ENCODE data around the gene CDH13. TPM values are rescaled to one million over a fixed set of nuclear protein-coding genes. Genes with fewer than 3 reads are reported as not detected.

CDH13 gene
- total RNA-seq, 1 experiment from 2014 or later, result 2.1 TPM

- POLR2A ChIA-PET (ENCODE audit: low non-redundant PET), result no interaction called here
- CTCF ChIA-PET, result no interaction called here
Measured at GRCh38 chr16:83818276-83818675, 1191.5 kb downstream of the CDH13 start.

GRCh38 chr16:83819361-83819760 lies 1192.6 kb downstream of the CDH13 start:
- CTCF ChIA-PET, result no interaction called here
- no peak overlapping the region for H3K4me3 ChIP-seq (ENCODE audit: low read depth, low read length, poor library complexity, severe bottlenecking)
- TF ChIP-seq EZH2 (IDR thresholded peaks at IDR 0.05; ENCODE audit: borderline replicate concordance, low read depth, low read length, poor library complexity, severe bottlenecking) (no peak), CTCF (conservative IDR thresholded peaks at IDR 0.05; ENCODE audit: low read depth, low read length) (no peak)
- POLR2A ChIA-PET (ENCODE audit: low non-redundant PET), result no interaction called here
- no peak overlapping the region for H3K27ac ChIP-seq (ENCODE audit: low read depth, low read length, poor library complexity, severe bottlenecking)
- peaks cover 4% of the 10 kb centered on the region for H3K27me3 ChIP-seq (replicated peaks; ENCODE audit: insufficient read depth, low read depth, low read length, poor library complexity)
- no peaks in the 10 kb centered on the region for H3K36me3 ChIP-seq (ENCODE audit: insufficient read depth, low read length, poor library complexity, severe bottlenecking)
- no peaks in the 10 kb centered on the region for H3K9me3 ChIP-seq (ENCODE audit: low read depth, low read length, poor library complexity, severe bottlenecking)
- intact Hi-C loops (cut with micrococcal nuclease; ENCODE audit: unreplicated experiment), result no loop called here
- peaks cover under 1% of the 10 kb centered on the region for H3K4me1 ChIP-seq (ENCODE audit: insufficient read depth, low read length, poor library complexity, severe bottlenecking)
- no peak for DNase-seq (ENCODE audit: low spot score)
- BruUV-seq (replicated peaks), result no TSS peak

More at GRCh38 chr16:83818276-83818675, 1191.5 kb downstream of the CDH13 start:
- H3K4me3 ChIP-seq (ENCODE audit: low read depth, low read length, poor library complexity, severe bottlenecking), result no peak overlapping the region
- no peaks in the 10 kb centered on the region for H3K36me3 ChIP-seq (ENCODE audit: insufficient read depth, low read length, poor library complexity, severe bottlenecking)
- no peak for TF ChIP-seq EZH2 (IDR thresholded peaks at IDR 0.05; ENCODE audit: borderline replicate concordance, low read depth, low read length, poor library complexity, severe bottlenecking)
- TF ChIP-seq CTCF (conservative IDR thresholded peaks at IDR 0.05; ENCODE audit: low read depth, low read length), result no peak
- intact Hi-C loops (cut with micrococcal nuclease; ENCODE audit: unreplicated experiment), result no loop called here
- no peaks in the 10 kb centered on the region for H3K27me3 ChIP-seq (replicated peaks; ENCODE audit: insufficient read depth, low read depth, low read length, poor library complexity)
- no peak overlapping the region for H3K27ac ChIP-seq (ENCODE audit: low read depth, low read length, poor library complexity, severe bottlenecking)
- peaks cover 10% of the 10 kb centered on the region for H3K4me1 ChIP-seq (ENCODE audit: insufficient read depth, low read length, poor library complexity, severe bottlenecking)
- no peak for DNase-seq (ENCODE audit: low spot score)
- no peaks in the 10 kb centered on the region for H3K9me3 ChIP-seq (ENCODE audit: low read depth, low read length, poor library complexity, severe bottlenecking)
- no TSS peak for BruUV-seq (replicated peaks)

- POLR2A ChIA-PET (ENCODE audit: low non-redundant PET), result no interaction called here
Measured at GRCh38 chr16:83826146-83826913, 1199.6 kb downstream of the CDH13 start.

More at GRCh38 chr16:83826146-83826913, 1199.6 kb downstream of the CDH13 start:
- BruUV-seq (replicated peaks), result no TSS peak
- H3K4me3 ChIP-seq (ENCODE audit: low read depth, low read length, poor library complexity, severe bottlenecking), result no peak overlapping the region
- no peaks in the 10 kb centered on the region for H3K4me1 ChIP-seq (ENCODE audit: insufficient read depth, low read length, poor library complexity, severe bottlenecking)
- CTCF ChIA-PET, result interaction anchor here (0.6 to 0.7 kb wide), 2 partner anchors 61 to 69 kb away, joined by 3 to 4 read pairs; no protein-coding TSS in a partner anchor
- no peak overlapping the region for H3K27ac ChIP-seq (ENCODE audit: low read depth, low read length, poor library complexity, severe bottlenecking)
- peak; percentile 82 for DNase-seq (ENCODE audit: low spot score)
- intact Hi-C loops (cut with micrococcal nuclease; ENCODE audit: unreplicated experiment), result loop anchor here (1.0 to 5.0 kb wide), 3 partner anchors 53 to 238 kb away; partner anchors contain the start of gene OSGIN1
- H3K36me3 ChIP-seq (ENCODE audit: insufficient read depth, low read length, poor library complexity, severe bottlenecking), result no peaks in the 10 kb centered on the region
- H3K9me3 ChIP-seq (ENCODE audit: low read depth, low read length, poor library complexity, severe bottlenecking), result no peaks in the 10 kb centered on the region
- peak; percentile 93 for TF ChIP-seq CTCF (conservative IDR thresholded peaks at IDR 0.05; ENCODE audit: low read depth, low read length)
- no peak for TF ChIP-seq EZH2 (IDR thresholded peaks at IDR 0.05; ENCODE audit: borderline replicate concordance, low read depth, low read length, poor library complexity, severe bottlenecking)
- peaks cover 5% of the 10 kb centered on the region for H3K27me3 ChIP-seq (replicated peaks; ENCODE audit: insufficient read depth, low read depth, low read length, poor library complexity)

All from A673 (cell line).